Pancreas (tissue), 10 donors: ENCODE data around the gene ZNF429. TPM values are rescaled to one million over a fixed set of nuclear protein-coding genes. Genes with fewer than 3 reads are reported as not detected.
A peak's percentile ranks its signal among the peaks of the same experiment; 100 is the strongest.
"Not testable (repeated sequence)": the region's sequence is repeated elsewhere in the genome, so short reads cannot be mapped to it uniquely, and the experiment has no call there.

Experiments
- ATAC-seq, 4 donors: fragments of 200-7000 bp; cut with Tn5 transposase; one replicate each; pipeline versions ENCODE4 v1.8.0 to v1.9.1; 2020; ENCODE audit warnings: mild to moderate bottlenecking in 4 of 4, moderate library complexity in 4 of 4
- DNase-seq, 6 donors: peaks; one replicate each; pipeline ENCODE4 v3.0.0-alpha.2; 2020
- FAIRE-seq: peaks from 2 replicates; lab custom pipeline; 2012; peaks lifted over from hg19 to GRCh38; lab: Jason Lieb, UNC
- H3K27ac ChIP-seq, 4 donors: fragments of 200-600 bp; sonication (generic); 1 replicate in 3 of 4; 2 replicates in 1 of 4; pipeline versions ENCODE4 v1.5.0 to v1.8.0; 2020
- H3K27me3 ChIP-seq, 4 donors: fragments of 200-600 bp; one replicate each; pipeline ENCODE4 v1.8.0; 2021
- H3K36me3 ChIP-seq, 3 donors: fragments of 200-600 bp; sonication (generic) in 1 of 3; one replicate each; pipeline versions ENCODE4 v1.5.0 to v1.8.0; 2020 to 2021
- H3K4me1 ChIP-seq, 3 donors: fragments of 200-600 bp; one replicate each; pipeline ENCODE4 v1.8.0; 2021
- H3K4me3 ChIP-seq, 4 donors: fragments of 200-600 bp; sonication (generic) in 2 of 4; one replicate each; pipeline versions ENCODE4 v1.5.0 to v1.8.0; 2020 to 2021
- H3K9me3 ChIP-seq, 4 donors: fragments of 200-600 bp; one replicate each; pipeline ENCODE4 v1.8.0; 2021
- CTCF ChIP-seq, 4 donors: fragments of 200-600 bp; sonication (generic) in 3 of 4; IDR thresholded peaks; one replicate each; pipeline versions ENCODE4 v1.5.0 to v1.8.0; 2021; ENCODE audit warnings: antibody characterized with exemption in 4 of 4
- WGBS, 2 donors: extraction: QIAGEN DNeasy Blood & Tissue Kit; methylation state at CpG; one replicate each; pipeline ENCODE4 v1.1.7; 2013; 5-methylcytosine and 5-hydroxymethylcytosine counted together
- intact Hi-C, 3 donors: fragments of 100-400 bp; cut with DNase I; formaldehyde crosslinking; loops; one replicate each; pipeline versions ENCODE4 v1.11.1 to v1.14.2; 2022
- polyA plus RNA-seq, 2 donors: library from polyadenylated mRNA; stranded (reverse); fragments of 200-250 nt; gene quantifications; one replicate each; pipeline ENCODE4 v1.2.3, GENCODE V29; 2013
- total RNA-seq, 6 donors: library from RNA; stranded (reverse); fragmentation: NEBNext Ultra II Directional in 4 of 6; extraction: Animal tissue kit (Norgen Biotek cat#: 25700) in 4 of 6; gene quantifications; one replicate each; pipeline versions ENCODE4 v1.2.1 to v1.2.4, GENCODE V29; 2021 to 2023
- donor health status: healthy with polysubstance abuse.
- donor health status: DM: no; HTN: no; CAD: no; lungs with moderate emphysema.
- donor health status: DM: no; HTN: no; CAD: no.
- donor health status: control.
- donor health status: control.
- donor health status: Bipolar disorder and iron deficiency.
- donor health status: DM: yes; HTN: yes; CAD: no.
- donor health status: DM: no; HTN: no; CAD: no.
- donor health status: DM: no; HTN: no; CAD: no.
- donor health status: DM: yes; HTN: yes; CAD: no.

The ZNF429 gene
- total and polyA plus RNA-seq, 8 donors, result 6.8 to 12.6 (median 9.9) TPM

- peaks cover 0 to 9% (median 9%) of the 10 kb centered on the region in 3 donors for H3K4me1 ChIP-seq
- no peaks in the 10 kb centered on the region for H3K9me3 ChIP-seq
- 42 to 43% methylated on average over 4 of the region's 4 CpGs for WGBS, 2 donors
- H3K27me3 ChIP-seq, result no peaks in the 10 kb centered on the region
- no peak for FAIRE-seq
- TF ChIP-seq CTCF (IDR thresholded peaks at IDR 0.05), result no peak
- peak; percentile 49 to 76 (median 66) for ATAC-seq
- peaks cover 0 to 6% (median 0%) of the 10 kb centered on the region in 3 donors for H3K36me3 ChIP-seq
- DNase-seq, result peak in 2 of 6 donors; percentile 10 to 47
- intact Hi-C loops, result no loop called here
- H3K27ac ChIP-seq, result peak overlapping the region in 3 of 4 donors; percentile 40 to 57 (median 45)
- H3K4me3 ChIP-seq, result no peak overlapping the region
These were observed 89.8 kb downstream of the ZNF429 start for GRCh38 chr19:21595185-21595584.

- peak overlapping the region; percentile 5 to 88 (median 59) for H3K27ac ChIP-seq
- H3K27me3 ChIP-seq, result no peaks in the 10 kb centered on the region
- WGBS, 2 donors, result 14 to 19% methylated on average over 1 of the region's 1 CpG
- FAIRE-seq (no peak), ATAC-seq (peak in 1 of 4 donors; percentile 2), DNase-seq (no peak)
- intact Hi-C loops, result no loop called here
- no peaks in the 10 kb centered on the region for H3K9me3 ChIP-seq
- H3K4me1 ChIP-seq, result peaks cover 26 to 33% (median 33%) of the 10 kb centered on the region in 3 donors
- peaks cover 0 to 6% (median 0%) of the 10 kb centered on the region in 3 donors for H3K36me3 ChIP-seq
- peak overlapping the region in 2 of 4 donors; percentile 5 to 20 for H3K4me3 ChIP-seq
- no peak for TF ChIP-seq CTCF (IDR thresholded peaks at IDR 0.05)
These were observed 96.8 kb downstream of the ZNF429 start for GRCh38 chr19:21602082-21602658.

- WGBS, 2 donors, result 14 to 16% methylated on average over 11 of the region's 11 CpGs
- H3K27me3 ChIP-seq, intact Hi-C loops, H3K36me3 ChIP-seq, FAIRE-seq, H3K9me3 ChIP-seq: not testable (repeated sequence)
- Histone ChIP-seq H3K4me1 (peaks cover 26 to 33% (median 33%) of the 10 kb centered on the region in 3 donors), H3K27ac (peak overlapping the region; percentile 53 to 88 (median 77)), H3K4me3 (peak overlapping the region in 2 of 4 donors; percentile 5 to 20)
- DNase-seq, result peak in 2 of 6 donors; percentile 30 to 49
- peak; percentile 68 to 77 (median 72) for ATAC-seq
These were observed 97.4 kb downstream of the ZNF429 start for GRCh38 chr19:21602659-21603430.

DNA sequence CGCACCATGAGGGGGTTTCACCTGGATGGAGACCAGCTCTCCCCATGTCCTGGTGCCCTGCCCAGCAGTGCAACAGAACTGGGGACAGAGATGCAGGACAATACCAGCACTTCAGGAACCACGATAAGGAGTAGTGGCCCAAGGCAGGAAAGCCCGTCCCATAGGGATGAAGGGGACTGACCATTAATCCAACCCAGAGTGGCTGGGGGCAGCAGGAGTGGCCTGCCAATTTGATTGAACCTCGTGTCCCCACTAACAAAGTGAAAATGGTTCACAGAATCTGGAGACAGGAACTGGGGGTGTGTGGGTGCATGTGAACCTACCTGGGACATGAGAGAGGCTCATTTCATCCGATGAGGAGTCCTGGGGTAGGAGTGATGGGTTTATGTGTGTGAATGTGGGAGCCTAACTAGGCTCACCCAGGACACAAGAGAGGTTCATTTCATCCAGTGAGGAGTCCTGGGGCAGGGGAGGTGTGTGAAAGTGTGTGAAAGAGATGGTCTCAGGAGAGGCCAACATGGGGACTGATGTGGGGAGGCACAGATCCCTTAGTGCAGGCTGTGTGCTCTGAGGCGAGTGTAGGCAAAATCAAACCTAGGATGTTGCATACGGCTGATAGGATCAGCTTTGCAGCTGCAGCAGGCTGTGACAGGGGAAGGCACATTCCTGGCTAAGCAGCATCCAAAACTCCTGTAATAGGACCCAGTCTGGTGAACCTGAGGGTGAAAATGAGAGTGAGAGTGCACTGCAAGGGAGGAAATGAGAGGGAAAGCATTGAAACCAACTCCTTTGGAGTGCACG lies 98.2 kb downstream of the ZNF429 start:
- WGBS, 2 donors, result 31 to 36% methylated on average over 8 of the region's 8 CpGs
- Histone ChIP-seq H3K4me3 (peak overlapping the region in 2 of 4 donors; percentile 26 to 36), H3K4me1 (peaks cover 26 to 35% (median 33%) of the 10 kb centered on the region in 3 donors)

More for the DNA sequence above, 98.2 kb downstream of the ZNF429 start:
- DNase-seq (no peak), FAIRE-seq (no peak), ATAC-seq (peak; percentile 14 to 39 (median 24))
- Histone ChIP-seq H3K36me3 (no peaks in the 10 kb centered on the region), H3K27ac (peak overlapping the region; percentile 53 to 88 (median 77)), H3K27me3 (no peaks in the 10 kb centered on the region), H3K9me3 (no peaks in the 10 kb centered on the region)
- intact Hi-C loops, result no loop called here
- no peak for TF ChIP-seq CTCF (IDR thresholded peaks at IDR 0.05)
